Esophagus muscularis mucosa (tissue), 4 donors: Measurements from ENCODE around the gene BCL11B. TPM values are rescaled to one million over a fixed set of nuclear protein-coding genes. Genes with fewer than 3 reads are reported as not detected.

ENCODE experiments used
- DNase-seq: peaks from one replicate; pipeline ENCODE4 v3.0.0-alpha.2; 2017; ENCODE audit errors: extremely low spot score
- H3K27ac ChIP-seq, 4 donors: fragments of 200-600 bp; sonication (generic); replicated peaks in 1 of 4; 1 replicate in 3 of 4; 2 replicates in 1 of 4; pipeline ENCODE4 v1.5.1; 2016 to 2019; ENCODE audit warnings: mild to moderate bottlenecking in 1 of 4
- H3K27me3 ChIP-seq, 4 donors: fragments of 200-600 bp; sonication (generic); one replicate each; pipeline versions ENCODE4 v1.5.1 to v1.6.0; 2016 to 2019
- H3K36me3 ChIP-seq, 4 donors: fragments of 200-600 bp; sonication (generic); one replicate each; pipeline ENCODE4 v1.5.1; 2016 to 2019
- H3K4me1 ChIP-seq, 4 donors: fragments of 200-600 bp; sonication (generic); one replicate each; pipeline ENCODE4 v1.5.1; 2016 to 2019
- H3K4me3 ChIP-seq, 4 donors: fragments of 200-600 bp; sonication (generic); 1 replicate in 2 of 4; 2 replicates in 2 of 4; pipeline ENCODE4 v1.5.1; 2016 to 2019; ENCODE audit warnings: mild to moderate bottlenecking in 4 of 4, moderate library complexity in 1 of 4
- H3K9me3 ChIP-seq, 4 donors: fragments of 200-600 bp; sonication (generic); 1 replicate in 3 of 4; 2 replicates in 1 of 4; pipeline ENCODE4 v1.5.1; 2016 to 2019
- CTCF ChIP-seq, 3 experiments: fragments of 200-600 bp in 2 of 3; fragments of 450-650 bp in 1 of 3; sonication (generic) in 2 of 3; IDR thresholded peaks; one replicate each; pipeline ENCODE4 v1.5.1; 2017 to 2019; ENCODE audit warnings: antibody characterized with exemption in 3 of 3, mild to moderate bottlenecking in 2 of 3, moderate library complexity in 1 of 3
- EP300 ChIP-seq: sonication (generic); formaldehyde crosslinking; IDR thresholded peaks from one replicate; pipeline ENCODE4 v1.6.1; 2017; ENCODE audit warnings: antibody characterized with exemption
- POLR2A ChIP-seq: fragments of 450-650 bp; IDR thresholded peaks from one replicate; pipeline ENCODE4 v1.6.1; 2017; ENCODE audit warnings: antibody characterized with exemption, moderate library complexity, mild to moderate bottlenecking, low read depth
- POLR2AphosphoS5 ChIP-seq, 2 donors: sonication (generic); formaldehyde crosslinking; IDR thresholded peaks; one replicate each; pipeline ENCODE4 v1.6.1; 2017; ENCODE audit warnings: antibody characterized with exemption in 2 of 2
- WGBS: methylation state at CpG from one replicate; pipeline ENCODE4 v1.1.5; 2018; 5-methylcytosine and 5-hydroxymethylcytosine counted together
- intact Hi-C: fragments of 100-400 bp; cut with DNase I; formaldehyde crosslinking; loops from one replicate; pipeline ENCODE4 v1.15.1; 2023
- total RNA-seq, 4 donors: library from RNA; depleted of rRNA; stranded (reverse); fragments of >200 nt; gene quantifications; one replicate each; pipeline versions ENCODE4 v1.1.0 to v1.2.1, GENCODE V29; 2016

BCL11B gene
- total RNA-seq, 4 donors from 2014 or later, result 0.34 to 0.65 (median 0.46) TPM

- Histone ChIP-seq H3K9me3 (no peaks in the 10 kb centered on the region), H3K27me3 (no peaks in the 10 kb centered on the region), H3K27ac (no peak overlapping the region), H3K36me3 (no peaks in the 10 kb centered on the region), H3K4me1 (peaks cover 0 to 5% (median 0%) of the 10 kb centered on the region in 4 donors), H3K4me3 (no peak overlapping the region)
- 88% methylated on average over 9 of the region's 9 CpGs for WGBS
- no peak for DNase-seq
- TF ChIP-seq POLR2AphosphoS5 (IDR thresholded peaks at IDR 0.05), result no peak
- TF ChIP-seq POLR2A, result no peak
- no peak for TF ChIP-seq CTCF (IDR thresholded peaks at IDR 0.05)
- TF ChIP-seq EP300, result no peak
- intact Hi-C loops, result no loop called here
Measured at GRCh38 chr14:99179946-99180345, 92.1 kb downstream of the BCL11B start.

GRCh38 chr14:99179506-99179905 lies 92.5 kb downstream of the BCL11B start:
- no peak overlapping the region for H3K27ac ChIP-seq
- WGBS, result 91% methylated on average over 9 of the region's 9 CpGs
- TF ChIP-seq CTCF (IDR thresholded peaks at IDR 0.05) (no peak), POLR2AphosphoS5 (IDR thresholded peaks at IDR 0.05) (no peak), POLR2A (no peak), EP300 (no peak)
- intact Hi-C loops, result no loop called here
- peaks cover 0 to 5% (median 0%) of the 10 kb centered on the region in 4 donors for H3K4me1 ChIP-seq
- H3K9me3 ChIP-seq, result no peaks in the 10 kb centered on the region
- H3K36me3 ChIP-seq, result no peaks in the 10 kb centered on the region
- no peak overlapping the region for H3K4me3 ChIP-seq
- DNase-seq, result no peak
- H3K27me3 ChIP-seq, result no peaks in the 10 kb centered on the region

DNA sequence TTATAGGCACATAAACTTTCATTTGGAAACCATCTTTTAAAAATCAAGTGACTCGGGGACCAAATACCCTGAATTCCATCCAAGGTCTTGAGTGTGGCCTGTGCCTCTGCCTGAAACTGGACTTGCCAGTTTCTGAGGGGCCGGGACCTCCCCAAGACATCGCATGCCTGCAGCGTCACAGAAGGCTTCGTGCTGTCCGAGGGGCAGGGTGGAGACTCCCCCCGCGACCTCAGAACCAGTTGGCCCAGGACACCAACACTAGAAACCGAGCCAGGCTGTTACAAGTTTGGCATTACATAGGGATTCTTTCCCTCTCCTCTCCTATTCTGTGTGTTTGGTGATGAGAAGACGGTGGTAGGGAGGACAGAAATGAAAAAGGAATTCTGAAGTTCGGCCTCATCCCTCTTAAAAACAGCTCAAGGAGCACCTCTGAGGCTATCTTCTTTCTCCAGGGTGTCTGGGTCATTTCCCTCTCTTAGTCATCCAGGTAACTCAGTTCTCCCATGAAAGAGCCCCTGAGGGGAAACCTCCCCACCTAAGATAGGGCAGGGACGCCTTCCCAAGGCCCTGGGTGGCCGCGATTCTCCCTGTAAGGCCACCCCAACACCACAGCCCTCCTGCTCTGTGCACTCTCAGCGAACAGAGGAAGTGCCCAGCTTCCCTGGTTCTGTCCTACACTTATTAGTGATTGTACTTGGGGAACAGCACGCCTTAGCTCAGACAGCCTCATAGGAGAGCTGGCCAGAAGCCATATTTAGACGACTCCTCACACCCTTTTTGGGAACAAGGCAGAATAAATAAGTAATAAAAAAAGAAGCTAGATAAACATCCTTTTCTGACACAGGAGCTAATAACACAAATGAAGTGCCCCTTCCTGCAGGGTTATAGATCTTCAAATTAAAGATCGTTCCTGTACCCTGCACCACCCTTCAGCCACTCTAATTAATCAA lies 93.8 kb downstream of the BCL11B start:
- no peaks in the 10 kb centered on the region for H3K9me3 ChIP-seq
- 65% methylated on average over 16 of the region's 18 CpGs for WGBS
- no peak for DNase-seq
- peaks cover 0 to 5% (median 0%) of the 10 kb centered on the region in 4 donors for H3K4me1 ChIP-seq
- no peaks in the 10 kb centered on the region for H3K36me3 ChIP-seq
- H3K4me3 ChIP-seq, result no peak overlapping the region
- no peaks in the 10 kb centered on the region for H3K27me3 ChIP-seq
- intact Hi-C loops, result no loop called here
- TF ChIP-seq POLR2AphosphoS5 (IDR thresholded peaks at IDR 0.05) (no peak), POLR2A (no peak)
- H3K27ac ChIP-seq, result no peak overlapping the region

- TF ChIP-seq CTCF (IDR thresholded peaks at IDR 0.05) (no peak), EP300 (no peak), POLR2A (no peak), POLR2AphosphoS5 (IDR thresholded peaks at IDR 0.05) (no peak)
- 86% methylated on average over 16 of the region's 16 CpGs for WGBS
- H3K36me3 ChIP-seq, result no peaks in the 10 kb centered on the region
- DNase-seq, result no peak
- H3K4me3 ChIP-seq, result no peak overlapping the region
- H3K9me3 ChIP-seq, result no peaks in the 10 kb centered on the region
- no peak overlapping the region for H3K27ac ChIP-seq
- no peaks in the 10 kb centered on the region for H3K27me3 ChIP-seq
- peaks cover 0 to 5% (median 0%) of the 10 kb centered on the region in 4 donors for H3K4me1 ChIP-seq
- intact Hi-C loops, result no loop called here
Measured at GRCh38 chr14:99177046-99177655, 94.8 kb downstream of the BCL11B start.

DNA sequence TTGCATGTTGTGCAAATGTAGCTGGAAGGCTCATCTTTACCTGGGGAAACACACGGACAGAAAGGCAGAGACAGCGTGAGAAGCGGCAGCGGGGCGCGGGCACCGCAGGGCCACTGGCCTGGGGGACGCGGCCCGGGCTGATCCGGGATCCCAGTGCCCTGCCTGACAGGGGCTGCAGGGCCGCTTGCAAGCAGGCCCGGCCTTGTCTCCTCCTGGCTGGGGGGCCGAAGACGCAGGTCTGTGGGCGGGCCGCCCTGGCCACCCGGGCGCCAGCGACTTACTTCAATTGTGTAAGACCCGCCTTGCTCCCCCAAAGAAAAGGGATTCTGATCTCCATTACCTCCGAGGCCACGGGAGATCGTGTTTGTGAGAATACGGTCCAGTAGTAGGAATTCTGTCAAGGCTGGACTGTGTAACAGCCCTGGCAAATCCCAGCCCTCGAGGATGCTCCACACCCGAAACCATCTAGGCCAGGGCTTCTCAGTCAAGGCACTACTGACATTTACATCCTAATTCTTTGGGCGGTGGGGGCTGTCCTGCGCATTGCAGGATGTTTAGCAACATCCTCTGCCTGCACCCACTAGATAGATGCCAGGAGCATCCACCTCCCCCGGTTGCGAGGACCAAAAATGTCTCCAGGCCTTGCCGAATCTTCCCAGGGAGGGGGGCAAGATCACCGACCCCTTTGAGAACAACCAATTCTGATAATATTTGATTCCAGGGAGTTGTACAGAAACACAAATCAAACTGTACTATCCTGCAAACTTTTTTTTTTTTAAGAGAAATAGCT lies 95.6 kb downstream of the BCL11B start:
- Histone ChIP-seq H3K4me3 (no peak overlapping the region), H3K27me3 (no peaks in the 10 kb centered on the region), H3K4me1 (peaks cover 0 to 5% (median 0%) of the 10 kb centered on the region in 4 donors), H3K36me3 (no peaks in the 10 kb centered on the region), H3K9me3 (no peaks in the 10 kb centered on the region), H3K27ac (no peak overlapping the region)
- DNase-seq, result no peak
- intact Hi-C loops, result no loop called here
- 88% methylated on average over 14 of the region's 33 CpGs for WGBS
- no peak for TF ChIP-seq EP300
- no peak for TF ChIP-seq POLR2A
- no peak for TF ChIP-seq CTCF (IDR thresholded peaks at IDR 0.05)
- TF ChIP-seq POLR2AphosphoS5 (IDR thresholded peaks at IDR 0.05), result no peak
